Kidney glomerular epithelial cell (primary cell): ENCODE data around the gene IRX5.

Source experiments
- DNase-seq: peaks from one replicate; lab custom pipeline; 2025; lab: John Stamatoyannopoulos, UW

IRX5 gene

DNA sequence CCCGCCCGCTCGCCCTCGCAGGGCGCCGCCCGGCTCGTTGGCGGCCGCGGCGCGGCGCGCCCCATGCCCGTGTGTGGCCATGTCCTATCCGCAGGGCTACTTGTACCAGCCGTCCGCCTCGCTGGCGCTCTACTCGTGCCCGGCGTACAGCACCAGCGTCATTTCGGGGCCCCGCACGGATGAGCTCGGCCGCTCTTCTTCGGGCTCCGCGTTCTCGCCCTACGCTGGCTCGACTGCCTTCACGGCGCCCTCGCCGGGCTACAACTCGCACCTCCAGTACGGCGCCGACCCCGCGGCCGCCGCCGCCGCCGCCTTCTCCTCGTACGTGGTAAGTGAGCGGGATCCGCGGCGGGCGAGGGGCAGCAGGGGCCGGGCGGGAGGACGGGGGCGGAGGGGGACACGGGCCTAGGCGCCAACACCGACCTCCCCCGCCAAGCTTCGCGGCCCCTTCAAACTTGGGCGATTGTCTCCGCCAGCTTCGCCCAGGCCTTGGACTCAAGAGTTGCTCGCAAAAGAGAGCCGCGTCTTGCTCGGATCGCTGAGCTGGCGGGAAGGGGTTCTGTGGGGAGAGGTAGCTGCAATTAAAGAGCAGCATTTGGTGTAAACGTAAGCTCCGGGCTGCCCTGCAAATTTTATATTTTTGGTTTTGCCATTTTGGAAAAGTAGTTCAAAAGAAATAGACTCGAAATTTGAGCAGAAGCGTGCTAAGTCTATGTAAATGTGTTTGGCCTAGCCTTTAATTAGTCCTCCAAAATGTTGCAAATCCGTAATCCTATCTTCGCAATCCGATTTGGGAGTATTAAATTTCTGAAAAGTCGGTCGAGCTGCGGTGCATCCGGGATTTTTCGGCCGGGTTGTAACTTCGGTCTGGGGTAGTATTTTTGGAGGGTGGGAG, 702 bp downstream of the IRX5 start:
- DNase-seq, result no peak

DNA sequence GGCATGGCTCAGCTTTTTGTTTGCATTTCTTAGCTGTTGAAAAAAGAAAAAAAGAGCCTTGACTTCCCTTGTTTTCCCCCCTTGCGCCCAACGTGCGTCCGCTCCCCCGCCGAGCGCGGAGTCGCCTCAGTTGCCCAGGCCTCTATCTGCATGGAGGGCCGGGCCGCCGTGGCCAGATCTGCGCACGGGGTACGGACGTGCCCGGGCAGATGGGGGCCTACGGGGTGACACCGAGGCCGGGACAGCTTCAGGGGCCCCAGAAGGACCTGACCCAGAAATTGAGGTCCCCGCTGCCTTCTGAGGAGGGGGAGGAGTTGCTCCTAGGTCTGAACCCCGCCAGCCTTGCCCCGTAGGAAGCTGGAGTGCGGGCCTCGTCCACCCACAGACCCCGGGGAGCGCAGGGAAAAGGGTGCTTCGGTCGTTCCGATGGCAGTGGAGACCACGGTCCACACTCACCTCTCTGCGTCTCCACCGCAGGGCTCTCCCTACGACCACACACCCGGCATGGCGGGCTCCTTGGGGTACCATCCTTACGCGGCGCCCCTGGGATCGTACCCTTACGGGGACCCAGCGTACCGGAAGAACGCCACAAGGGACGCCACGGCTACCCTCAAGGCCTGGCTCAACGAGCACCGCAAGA, 1.5 kb downstream of the IRX5 start:
- no peak for DNase-seq

DNA sequence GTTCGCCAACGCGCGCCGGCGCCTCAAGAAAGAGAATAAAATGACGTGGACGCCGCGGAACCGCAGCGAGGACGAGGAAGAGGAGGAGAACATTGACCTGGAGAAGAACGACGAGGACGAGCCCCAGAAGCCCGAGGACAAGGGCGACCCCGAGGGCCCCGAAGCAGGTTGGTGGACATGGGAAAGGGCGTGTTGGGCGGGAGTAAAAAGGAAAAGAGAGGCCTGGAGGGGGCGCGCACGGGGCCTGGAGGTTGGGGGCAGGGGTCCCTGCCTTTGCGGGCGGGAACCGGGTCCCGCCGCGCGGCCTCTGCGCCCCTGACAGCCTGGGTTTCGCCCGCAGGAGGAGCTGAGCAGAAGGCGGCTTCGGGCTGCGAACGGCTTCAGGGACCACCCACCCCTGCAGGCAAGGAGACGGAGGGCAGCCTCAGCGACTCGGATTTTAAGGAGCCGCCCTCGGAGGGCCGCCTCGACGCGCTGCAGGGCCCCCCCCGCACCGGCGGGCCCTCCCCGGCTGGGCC, 2.1 kb downstream of the IRX5 start:
- DNase-seq, result no peak

DNA sequence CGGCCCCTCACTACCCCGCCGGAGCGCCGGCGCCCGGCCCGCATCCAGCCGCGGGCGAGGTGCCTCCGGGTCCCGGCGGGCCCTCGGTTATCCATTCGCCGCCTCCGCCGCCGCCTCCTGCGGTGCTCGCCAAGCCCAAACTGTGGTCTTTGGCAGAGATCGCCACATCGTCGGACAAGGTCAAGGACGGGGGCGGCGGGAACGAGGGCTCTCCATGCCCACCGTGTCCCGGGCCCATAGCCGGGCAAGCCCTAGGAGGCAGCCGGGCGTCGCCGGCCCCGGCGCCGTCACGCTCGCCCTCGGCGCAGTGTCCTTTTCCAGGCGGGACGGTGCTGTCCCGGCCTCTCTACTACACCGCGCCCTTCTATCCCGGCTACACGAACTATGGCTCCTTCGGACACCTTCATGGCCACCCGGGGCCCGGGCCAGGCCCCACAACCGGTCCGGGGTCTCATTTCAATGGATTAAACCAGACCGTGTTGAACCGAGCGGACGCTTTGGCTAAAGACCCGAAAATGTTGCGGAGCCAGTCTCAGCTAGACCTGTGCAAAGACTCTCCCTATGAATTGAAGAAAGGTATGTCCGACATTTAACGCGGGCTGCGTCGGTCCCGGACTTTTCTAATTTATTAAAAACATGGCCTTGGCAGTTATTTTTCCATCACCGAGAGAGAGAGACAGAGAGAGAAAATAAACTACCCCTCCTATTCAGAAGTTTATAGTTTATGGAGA, 2.8 kb downstream of the IRX5 start:
- DNase-seq, result no peak

DNA sequence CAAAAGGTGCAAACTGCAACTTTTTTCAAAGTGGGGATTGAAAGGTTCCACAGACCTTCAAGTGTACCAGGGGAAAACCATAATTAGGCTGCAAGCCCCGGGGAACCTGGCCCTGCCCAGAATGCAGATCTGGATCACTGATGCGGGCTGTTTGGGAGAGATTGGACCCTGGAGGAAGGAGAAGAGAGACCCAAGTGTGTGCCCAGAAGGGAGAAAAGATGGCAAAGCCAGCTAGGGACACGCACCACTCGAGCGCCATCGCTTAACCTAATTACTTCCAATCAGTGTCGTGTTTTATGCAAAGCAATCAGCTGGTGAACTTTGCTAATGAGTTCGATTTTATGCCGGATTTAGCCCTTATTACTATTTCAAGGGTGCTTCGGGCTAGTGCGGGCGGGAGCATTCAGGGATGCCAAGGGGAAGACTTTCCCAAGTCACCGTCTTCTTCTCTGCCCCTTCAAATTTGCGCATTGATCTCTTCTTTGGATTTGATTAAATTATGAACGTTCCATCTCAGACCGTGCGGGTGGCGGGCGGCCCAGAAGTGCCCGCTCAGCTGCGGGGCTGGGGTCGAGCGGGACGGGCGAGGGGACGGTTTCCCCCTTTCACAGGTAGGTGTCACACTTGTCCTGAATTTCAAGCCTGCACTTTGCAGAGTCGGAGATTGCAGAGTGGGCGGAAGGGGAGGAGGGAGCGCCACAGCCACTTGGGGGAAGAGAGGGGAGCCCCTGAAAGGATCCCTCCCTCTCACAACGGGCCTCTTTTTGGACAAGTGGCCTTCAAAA, 4.0 kb downstream of the IRX5 start:
- DNase-seq, result no peak

DNA sequence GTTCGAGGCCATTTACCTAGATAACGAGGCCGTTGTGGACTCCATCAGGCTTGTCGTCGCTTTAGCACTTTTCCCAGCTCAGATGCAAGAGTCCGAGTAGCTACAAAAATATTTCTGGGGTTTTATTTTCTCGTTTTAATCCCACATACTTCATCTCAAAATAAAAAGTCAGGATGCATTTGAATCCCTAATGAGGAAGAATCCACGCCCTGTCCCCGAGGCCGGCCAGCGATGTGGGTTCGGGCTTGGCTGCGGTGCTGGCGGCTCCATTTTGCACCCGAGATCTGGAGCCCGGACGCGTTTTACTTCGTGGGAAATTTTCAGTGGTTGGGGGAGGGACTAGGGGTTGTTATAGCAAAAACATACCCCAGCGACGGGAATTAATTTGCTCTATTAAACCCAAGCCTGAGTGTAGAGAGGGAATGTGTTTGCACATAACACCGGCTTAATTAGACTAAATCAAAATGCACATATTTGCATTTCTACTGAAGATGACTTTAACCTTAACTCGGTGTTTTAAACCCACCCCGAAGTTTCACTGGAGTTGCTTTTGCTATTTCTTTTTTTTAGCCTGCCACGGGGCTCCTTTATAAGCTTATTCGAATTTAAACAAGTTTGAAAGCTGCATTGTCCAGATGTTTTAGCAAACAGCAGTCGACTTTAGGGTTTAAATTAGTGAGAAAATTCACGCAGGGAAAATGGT, 4.8 kb downstream of the IRX5 start:
- no peak for DNase-seq

DNA sequence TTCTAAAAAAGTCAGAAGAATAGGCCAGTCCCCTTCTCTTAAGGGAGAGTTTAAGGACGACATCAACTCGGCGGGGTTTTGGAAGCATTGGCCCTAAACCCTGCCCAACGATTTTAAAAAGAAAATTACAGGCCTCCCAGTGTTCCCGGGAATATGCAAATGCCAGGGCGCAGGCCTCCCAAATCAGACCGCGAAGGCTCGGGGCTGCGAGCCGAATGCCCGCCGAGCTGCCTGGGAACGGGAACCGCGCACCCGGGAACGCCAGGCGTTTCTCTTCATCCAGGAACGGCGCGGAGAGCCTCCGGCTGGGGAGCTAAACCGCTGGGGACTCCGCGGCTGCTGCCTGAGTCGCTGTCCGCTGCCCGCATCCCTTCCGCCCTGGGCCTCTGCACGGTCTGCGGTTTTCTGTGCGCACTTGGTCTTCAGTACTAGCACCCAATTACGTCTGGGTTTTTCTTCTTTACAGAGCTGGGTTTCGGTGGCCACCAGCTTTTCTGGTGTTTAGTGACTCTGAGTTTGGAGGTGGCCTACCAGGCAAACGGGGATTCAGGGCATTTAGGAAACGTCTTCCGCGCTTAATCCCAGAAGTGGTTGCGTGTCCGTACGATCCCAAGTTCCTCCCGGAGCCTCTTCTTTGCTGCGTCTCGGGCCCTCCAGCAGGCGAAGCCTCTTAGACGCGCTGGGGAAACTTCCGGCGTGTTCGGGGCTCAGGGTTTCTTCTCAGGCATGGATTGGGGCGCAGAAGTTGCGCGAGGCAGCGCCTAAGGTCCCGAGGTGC, 5.7 kb downstream of the IRX5 start:
- no peak for DNase-seq

DNA sequence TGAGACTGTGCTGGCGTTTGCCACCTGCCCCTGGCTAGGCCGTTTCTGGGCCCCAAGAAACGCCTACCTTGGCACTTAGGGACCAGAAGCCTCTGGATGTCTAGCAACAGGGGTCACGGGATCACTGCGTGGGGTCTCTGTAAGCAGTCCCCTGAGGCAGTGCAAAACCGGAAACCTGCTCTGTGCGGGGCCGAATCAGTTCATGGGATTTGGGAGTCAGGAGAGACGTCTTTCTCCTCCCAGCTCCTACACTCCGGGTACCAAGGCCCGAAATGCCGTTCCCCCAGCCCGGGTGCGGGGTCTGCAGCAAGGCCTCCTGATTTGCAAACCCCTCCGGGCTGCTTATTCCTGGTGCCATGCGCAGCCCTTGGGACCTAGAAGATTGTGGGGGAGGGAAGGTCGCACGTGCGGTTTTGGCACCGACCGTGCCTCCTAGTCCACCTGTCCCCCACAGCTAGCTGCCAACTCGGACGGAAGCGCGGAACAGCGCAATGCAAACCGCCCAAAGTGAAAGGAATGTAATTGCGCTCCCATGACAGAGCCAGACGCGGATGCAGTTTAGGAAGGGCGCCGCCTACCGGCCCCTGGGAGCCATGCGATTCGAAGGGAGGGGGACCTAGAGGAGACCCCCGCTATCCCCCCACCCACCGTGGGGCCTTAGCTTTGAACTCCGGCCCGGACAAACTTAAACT, 6.5 kb downstream of the IRX5 start:
- DNase-seq, result no peak

DNA sequence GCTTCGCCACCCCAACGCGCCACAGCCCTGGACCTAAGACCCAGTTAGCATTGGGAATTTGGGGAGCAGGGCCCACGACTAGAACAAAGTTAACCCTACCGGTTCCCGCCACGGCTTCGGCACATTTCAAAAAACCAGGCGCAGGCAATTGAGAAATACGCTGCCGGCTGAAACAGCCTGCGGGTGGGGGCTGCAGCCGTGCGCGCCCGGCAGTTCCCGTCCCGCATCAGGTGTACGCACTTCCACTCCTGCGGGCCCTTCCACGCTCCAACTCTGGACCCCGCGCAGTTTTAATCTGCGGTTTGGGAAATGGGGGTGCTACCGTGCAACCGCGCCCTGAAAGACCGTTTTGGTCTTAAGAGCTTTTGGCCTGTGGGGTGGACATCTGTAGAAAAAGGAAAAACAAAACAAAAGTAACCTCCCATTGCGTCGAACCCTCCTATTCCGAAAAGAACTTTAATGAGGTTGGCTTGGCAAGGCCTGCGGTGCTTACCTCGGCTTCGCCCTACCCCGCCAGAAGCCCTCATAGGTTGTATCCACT, 7.1 kb downstream of the IRX5 start:
- no peak for DNase-seq

DNA sequence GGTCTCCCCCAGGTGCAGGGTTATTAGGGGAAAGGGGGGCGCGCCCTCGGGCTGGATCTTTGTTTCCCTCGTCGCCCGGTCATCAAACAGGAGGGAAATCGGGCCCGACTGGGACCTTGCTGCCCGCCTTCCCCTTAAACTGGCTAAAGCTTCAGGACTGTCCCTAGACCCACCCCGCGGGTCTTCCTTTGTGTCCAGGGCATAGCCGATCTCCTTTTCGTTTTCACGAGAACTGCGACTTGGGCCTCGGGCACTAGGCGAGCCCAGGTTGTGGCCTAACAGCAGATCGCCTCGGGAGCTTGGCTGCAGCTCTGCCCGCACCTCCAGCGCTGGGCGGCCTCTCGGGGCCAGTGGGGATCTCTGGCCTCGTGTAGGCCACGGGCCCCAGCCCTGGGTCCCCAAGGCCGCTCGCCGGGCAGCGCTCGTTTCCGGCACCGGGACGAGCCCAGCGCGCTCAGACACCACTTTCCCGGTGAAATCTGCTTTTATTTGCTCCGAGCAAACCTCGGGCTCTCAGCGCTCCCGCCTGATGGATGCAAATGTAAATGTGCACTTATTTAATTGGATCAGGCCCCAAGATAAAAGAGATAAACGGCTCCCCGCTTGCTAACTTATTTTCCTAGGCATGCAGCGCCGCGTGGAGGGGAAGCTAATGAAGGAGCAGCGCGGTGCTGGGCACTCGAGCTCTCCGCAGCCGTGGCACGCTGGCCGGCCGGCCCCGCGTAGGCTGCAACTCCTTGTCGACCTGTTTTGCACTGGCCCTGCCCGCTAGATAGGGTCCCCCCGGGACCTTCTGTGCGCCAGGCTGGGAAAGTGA, 7.8 kb downstream of the IRX5 start:
- DNase-seq, result no peak

DNA sequence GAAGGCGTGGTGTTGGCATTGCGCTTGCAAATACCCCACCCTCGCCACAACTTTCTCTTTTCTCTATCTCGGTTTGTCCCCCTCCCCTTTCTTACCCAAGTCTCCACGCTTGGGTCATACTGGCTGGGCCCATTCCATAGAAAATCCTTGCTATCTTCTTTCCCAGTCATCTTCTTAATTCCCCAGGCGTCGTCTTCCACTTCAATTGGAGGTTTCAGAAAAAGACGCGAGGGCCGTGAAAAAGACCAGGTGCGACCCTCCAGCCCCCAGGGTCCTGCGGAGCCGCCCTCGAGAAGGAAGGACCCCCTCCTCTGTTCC, 8.3 kb downstream of the IRX5 start:
- no peak for DNase-seq

DNA sequence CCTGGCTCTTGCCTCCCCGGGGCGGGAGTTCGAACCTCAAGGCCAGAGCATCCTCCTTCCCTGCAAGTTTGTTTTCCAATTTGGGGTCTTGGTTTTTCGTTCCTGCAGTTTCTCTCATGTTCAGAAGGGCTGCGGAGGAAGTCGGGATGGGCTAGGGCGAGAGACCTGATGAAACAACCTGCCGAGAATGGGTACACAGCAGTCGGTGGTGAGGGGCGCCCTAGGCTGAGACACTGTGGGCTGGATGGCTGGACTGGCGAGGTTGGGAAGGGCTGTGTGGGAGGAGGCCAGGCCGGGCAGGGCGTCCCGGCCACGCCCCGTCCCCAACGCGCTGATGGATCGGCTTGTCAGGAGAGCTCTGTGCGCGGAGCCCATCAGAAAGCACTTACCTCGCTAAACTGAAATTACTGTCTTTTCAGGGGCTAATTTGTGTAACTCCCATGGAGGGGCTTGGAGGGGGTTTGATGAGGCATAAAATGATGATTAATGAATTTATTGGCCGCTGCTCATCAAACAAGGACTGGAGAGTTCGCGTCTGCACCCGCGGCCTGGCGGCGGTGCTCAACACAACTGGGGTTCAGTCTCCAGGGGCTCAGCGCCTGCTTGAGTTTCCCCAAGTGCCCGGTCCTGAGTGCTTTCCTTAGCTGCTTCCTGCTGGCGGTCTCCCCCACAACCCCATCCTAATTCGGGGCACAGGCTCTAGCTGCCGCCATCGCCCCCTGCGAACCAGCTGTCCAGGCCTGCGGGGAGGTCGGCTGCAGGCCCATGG, 9.0 kb downstream of the IRX5 start:
- DNase-seq, result no peak

DNA sequence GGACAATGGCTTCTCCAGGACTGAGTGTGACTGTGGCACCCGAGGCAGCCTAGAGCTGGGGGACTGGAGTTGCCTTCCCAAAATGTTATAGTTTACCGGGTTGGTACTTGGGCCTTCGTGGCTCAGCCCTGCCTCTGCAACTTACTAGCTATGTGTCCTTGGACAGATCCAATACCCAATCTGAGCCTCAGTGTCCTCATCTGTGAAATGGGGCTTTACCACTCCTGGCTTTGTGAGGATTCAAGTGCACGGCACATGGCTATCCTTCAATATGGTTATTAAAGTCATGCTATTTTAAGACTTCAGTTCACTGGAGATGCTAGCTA, 9.6 kb downstream of the IRX5 start:
- DNase-seq, result no peak

DNA sequence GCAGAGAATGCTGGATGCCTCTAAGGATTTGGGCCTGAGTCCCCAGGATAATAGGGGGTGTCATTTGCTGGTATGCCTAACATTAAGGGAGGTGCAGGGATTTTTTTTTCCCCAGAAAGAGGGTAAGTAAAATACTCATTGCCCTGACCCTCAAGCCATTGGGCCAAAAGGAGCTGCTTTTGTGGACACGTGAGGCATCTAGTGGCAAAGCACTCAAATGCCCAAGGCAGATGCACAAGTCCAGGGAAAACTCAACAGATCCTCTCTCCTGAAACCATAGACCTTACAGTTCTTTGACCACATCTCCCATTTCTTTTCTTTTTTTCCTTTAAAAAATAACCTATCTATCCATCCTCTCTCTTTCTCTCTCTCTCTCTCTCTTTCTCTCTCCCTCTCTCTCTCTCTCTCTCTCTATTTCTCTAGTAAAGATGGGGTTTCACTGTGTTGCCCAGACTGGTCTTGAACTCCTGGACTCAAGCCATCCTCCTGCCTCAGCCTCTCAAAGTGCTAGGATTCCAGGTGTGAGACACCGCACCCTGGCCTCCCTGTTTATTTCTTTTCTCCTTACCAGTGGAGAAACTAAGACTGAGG, 11.8 kb downstream of the IRX5 start:
- DNase-seq, result no peak

DNA sequence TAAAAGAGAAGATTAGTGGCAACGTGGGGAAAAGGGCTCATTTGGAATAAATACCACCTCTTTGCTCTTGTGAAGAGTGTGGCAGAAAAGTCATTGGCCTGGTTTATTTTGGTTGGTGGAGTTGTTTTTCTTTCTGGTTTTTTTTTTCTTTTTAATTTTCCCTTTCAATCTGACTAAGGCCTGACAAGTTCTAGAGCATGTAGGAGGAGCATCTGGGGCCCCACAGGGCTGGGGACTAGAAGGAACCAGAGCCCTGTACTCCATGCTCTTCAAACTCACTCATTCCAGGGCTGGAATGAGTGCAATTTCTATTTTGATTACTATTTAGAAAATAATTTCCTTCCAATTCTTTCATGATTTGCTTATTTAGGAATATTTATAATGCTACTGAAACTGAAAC, 13.3 kb downstream of the IRX5 start:
- DNase-seq, result no peak

DNA sequence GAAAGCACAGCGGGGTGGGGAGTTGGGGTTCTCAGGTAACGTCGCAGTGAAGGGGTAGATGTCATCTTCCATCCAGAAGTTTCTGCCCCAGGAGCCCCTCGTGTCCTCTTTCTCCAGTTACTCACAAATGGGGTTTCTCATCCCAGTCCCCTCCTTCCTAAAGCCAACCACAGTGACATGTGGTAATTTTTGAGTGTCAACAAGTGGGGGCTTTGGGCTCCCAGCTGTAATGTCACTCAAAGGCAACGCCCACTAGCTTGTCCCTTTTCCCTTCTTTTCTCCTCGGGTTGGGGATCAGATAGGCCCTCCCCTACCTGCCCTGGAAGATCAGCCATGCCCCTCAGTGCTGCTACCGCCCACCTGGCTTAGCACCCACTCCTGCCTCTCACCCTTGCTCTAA, 14.4 kb downstream of the IRX5 start:
- no peak for DNase-seq

DNA sequence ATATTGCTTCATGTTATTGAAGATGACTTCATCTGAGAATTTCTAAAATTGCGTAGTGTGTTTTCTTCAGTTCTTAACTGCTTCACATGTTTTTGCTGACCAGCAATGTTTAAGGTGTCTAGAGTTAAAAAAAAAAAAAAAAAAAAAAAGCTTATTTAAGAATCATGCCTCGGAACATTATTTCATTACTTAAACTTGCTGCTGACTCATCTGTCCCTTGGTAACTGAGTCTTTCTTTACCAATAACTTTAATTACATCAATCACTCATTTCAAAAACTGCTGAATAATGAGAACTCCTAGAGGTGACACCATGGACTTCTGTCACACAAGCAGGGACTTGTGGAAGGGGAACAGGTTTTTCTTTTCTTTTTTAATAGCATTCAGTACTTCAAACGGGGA, 16.2 kb downstream of the IRX5 start:
- no peak for DNase-seq

DNA sequence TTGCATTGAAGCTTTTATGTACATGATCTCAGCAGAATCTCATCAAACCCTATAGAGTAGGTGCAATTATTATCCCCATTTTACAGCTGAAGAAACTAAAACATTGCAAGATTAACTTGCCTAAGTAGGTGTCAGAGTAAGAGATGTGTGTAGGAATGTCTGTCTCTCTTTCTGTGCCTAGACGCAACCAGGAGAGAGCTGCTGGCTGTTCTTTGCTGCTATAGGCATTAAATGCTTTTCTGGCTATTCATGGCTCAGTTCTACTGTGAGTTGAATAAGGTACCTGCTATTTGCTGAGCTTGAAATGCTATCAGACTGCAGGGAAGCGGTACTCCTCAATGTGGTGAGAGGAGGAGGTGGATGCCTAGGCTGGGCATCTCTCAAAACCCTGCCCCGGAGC, 17.0 kb downstream of the IRX5 start:
- DNase-seq, result no peak
